ENCODE data around the gene RNASE4.
"Not testable (repeated sequence)": the region's sequence is repeated elsewhere in the genome, so short reads cannot be mapped to it uniquely, and the experiment has no call there.

RNASE4 gene, protein sequence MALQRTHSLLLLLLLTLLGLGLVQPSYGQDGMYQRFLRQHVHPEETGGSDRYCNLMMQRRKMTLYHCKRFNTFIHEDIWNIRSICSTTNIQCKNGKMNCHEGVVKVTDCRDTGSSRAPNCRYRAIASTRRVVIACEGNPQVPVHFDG

DNA sequence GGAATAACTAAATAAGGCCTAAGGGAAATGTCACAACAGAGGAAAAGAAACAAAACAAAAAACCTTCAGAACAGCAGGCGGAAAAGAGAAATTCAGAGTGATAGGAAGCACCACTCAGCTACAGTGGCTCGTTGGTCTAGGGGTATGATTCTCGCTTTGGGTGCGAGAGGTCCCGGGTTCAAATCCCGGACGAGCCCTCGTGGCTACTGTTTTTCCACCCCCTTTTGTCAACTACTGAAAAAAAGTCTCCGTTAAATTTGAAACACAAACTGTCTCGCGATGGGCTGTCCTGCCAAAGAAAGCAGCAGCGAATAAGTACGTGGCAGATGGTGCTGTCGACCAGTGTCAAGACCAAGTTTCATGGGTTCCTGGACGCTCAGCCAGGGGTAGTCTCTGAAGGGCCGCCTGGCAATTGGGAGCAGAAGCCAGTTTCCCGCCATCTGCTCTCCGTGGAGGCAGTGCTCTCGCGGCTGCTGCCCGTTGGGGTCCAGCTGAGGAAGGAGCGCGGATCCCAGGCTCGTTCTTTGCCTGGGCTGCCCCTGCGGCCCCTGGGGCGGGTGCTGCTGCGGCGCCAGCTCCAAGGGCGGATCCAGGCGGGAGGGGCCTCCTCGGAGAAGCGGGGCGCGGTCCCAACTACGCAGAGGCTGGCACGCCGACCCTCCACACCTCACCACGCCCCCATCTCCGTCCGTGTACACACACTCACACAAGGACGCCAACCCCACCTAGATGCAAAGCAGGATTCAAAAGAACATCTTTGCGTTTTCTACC lies at the start of gene RNASE4:
RNASE4 (plus strand) TSS at position 670 of the 771 bp plus-strand sequence. CDS start 14,812 bp downstream, outside the sequence.
- DNase-seq (ENCODE audit: low spot score): peak; percentile 84

DNA sequence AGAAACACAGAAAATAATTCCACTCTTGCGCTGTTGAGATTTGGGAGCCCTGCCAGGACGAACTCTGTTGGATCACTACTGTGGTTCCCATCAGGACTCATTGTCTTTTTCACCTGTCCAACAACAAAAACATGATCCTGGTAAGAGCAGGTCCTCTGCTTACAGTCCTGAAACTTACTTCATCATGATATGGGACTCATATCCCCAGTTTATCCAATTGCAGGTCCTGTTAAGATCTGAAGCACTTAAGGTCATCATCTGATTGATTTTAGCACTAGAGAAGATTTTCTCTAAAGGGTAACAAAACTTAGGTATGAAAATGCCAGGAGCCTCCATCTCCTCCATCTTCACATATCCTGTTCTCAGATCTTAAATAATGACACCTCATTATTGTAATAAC lies 42.8 kb upstream of the RNASE4 start, which contains the start of gene OR6S1:
OR6S1 (minus strand) TSS at position 101 of the 400 bp plus-strand sequence; CDS start at position 101, 0 bp downstream.
- DNase-seq (ENCODE audit: low spot score): no peak

DNA sequence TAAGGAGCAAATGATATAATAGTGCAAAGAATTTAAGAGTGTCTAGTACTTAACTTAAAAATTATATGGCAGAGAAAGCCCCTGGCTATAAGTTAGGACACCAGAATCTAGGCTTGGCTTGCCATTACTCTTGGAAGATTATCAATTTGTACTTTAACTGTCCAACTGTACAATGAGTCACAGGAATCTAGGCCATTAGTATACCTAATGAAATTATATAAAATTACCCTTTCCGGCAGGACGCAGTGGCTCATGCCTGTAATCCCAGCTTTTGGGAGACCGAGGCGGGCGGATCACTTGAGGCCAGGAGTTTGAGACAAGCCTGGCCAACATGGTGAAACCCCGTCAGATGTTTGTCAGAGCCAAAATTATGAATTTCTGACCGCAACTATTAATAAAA lies 42.2 kb upstream of the RNASE4 start:
- DNase-seq (ENCODE audit: low spot score): no peak

DNA sequence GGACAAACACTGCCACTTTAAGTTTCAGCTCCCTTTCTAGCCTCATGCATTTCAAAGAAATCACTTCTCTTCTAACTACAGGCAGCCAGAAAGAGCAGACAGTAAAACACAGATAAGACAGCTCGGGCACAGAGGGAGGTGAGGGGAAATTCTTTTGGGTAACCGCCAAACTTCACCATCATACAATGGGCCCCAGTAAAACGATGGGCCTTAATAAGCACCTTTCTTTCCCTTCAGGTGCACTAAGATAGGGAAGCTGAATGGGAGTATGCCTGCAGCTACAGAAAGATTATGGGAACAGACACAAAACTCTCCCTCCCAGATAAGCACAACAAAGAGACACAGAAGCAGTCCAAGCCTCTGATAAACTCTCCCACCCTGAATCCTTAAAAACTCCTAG lies 41.6 kb upstream of the RNASE4 start:
- DNase-seq (ENCODE audit: low spot score): not testable (repeated sequence)

DNA sequence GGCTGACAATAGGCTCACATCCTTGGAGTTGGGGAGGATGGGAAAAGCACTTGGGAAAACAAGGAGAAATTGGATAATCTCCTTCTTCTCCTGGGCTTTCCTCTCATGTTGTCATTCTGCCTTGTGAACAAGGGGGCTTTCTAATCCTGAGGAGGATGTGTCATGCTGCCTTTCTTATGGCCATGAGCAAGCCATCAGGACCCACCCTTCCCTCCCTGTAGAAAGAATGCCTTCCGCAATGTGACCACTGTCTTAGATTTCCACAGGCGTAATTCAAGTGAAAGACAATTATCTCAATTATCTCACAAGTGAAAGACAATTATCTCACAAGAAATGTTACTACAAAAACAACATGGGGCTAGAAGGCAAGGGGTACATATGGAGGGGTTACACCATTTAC lies 39.8 kb upstream of the RNASE4 start:
- no peak for DNase-seq (ENCODE audit: low spot score)

DNA sequence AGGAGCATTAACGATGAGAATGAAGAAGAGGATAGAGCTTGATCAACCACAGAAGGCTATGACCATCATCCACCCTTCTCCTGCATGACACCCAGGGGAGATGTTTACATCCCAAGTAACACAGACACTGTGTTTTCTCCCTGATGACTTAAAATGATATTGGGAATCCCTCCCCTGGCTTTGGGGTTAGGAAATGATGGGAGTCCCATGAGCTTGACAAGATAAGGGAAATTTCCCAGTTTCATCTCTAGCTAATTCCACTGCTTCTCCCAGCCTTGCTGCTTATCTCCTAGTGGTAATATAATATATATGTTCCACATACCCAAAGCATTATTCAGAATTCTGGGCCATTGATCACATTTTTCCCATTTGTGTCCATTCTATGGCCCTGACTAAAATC lies 38.9 kb upstream of the RNASE4 start:
- DNase-seq (ENCODE audit: low spot score): no peak

DNA sequence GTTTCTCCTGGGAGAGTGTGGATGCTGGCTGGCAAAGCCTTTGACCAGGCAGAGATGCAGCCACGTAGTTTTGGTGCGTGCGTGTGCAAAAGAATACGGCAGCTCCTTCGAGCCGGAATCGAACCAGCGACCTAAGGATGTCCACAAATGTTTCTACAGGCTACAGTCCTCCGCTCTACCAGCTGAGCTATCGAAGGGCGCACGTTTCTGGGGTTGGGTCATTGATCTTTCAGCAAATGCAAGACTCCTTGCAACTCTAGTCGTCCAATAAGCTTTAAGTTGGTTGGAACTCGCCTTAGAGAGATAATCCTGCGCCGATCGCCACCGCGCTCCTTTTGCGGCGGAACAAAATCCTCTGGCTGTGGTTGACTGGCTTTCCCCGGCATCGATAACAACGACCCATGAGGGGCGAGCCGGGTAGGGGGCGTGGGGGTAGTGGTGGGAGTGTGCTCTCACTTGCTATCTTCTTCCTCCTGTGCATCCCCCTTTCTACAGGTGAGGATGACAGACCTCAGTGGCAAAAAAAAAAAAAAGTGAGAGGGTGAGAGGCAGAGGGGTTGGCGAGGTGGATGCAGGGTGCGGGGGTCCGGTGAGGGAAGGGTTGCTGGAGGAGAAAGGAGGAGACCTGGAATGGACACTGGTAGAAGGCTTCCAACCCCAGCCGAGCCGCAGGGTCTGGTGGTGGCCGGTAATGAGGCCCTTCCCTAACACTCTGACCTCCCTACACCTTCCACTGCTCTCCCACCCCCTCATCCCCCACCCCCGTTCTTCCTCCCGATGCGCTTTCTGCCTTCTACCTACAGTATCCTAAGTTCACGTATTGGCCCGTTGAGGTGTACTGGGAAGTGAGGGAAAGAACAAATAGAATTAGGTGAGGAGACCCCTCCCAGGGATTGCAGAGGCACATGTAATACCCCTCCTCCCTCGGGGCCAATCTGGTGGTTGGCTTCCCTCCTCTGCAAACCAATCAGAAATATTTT lies 31.1 kb upstream of the RNASE4 start:
- DNase-seq (ENCODE audit: low spot score): peak; percentile 82

DNA sequence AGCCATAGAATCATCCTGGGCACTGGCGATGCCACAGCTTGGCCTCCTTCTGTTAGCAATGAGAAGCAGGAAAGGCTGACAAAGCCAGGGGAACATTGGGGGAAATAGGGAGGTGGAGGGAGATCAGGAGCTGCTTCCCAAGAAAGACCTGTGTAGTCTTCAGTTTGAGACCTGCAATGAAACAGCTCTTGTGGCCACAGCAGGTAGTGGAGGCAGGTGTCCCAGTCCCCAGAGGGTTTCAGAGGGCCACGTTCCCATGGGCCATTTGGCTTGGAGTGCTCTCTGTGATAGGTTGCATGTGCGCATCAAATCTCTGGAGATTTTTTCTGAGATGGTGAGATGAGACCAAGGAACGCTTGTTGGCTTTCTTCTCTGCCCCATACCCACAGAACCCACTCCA lies 28.5 kb upstream of the RNASE4 start:
- DNase-seq (ENCODE audit: low spot score): no peak

DNA sequence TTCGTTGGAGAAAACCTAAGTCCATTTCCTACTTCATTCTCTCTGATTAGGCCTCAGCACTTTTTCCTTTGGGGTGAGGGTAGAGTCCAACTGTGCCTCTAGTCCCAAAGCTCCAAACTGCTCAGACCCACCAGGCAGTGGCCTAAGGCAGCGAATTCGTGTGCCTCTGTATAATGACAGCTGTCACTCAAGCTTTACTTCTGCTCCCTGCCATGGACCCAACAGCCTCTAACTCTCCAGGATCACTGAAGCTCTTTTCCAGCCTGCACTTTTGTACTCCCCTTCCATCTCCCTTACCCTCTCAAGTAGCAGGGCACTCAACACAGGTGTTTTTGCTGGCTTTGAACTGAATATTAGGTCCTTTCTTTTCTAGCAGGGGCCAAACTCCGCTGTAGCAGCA lies 28.1 kb upstream of the RNASE4 start:
- DNase-seq (ENCODE audit: low spot score): no peak

DNA sequence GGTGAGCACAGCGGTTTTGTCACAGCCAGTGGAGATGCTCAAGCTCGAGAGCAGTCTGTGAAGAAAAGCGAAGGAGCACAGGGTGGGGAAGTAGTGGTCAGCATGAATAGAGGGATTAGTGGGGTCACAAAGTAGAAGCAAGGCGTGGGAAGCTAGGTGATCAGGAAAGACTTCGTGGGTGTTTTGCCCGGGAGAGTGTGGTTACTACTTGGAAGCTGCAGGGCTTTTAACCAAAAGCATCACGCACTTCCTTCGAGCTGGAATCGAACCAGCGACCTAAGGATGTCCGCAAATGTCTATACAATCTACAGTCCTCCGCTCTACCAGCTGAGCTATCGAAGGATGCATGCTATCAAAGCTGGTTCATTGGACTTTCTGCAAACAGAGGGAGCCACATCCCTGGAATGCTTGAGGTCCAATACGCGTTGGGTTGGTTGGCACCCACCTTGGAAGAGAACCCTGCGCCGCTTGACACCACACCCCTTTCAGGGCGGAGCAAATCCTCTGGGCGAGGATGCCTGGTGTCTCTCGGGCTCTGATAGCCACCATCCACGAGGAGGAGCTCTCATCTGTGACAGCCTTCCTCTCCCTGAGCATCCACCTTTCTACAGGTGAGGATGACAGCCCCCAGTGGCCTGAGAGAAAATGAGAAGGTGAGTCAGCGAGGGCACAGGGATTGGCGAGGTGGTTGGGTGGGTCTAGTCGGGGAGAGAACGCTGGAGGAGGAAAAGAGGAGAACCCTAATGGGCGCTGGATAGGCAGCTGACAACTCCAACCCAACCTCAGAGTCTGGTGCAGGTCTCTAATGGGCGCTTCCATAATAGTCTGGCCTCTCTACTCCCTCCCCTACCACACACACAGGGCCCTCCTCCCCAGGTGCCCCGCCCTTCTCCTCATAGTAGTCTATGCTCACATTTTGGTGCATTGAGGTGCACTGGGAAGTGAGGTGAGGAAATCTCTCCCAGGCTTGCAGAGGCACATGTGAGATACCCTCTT lies 26.8 kb upstream of the RNASE4 start:
- DNase-seq (ENCODE audit: low spot score): peak; percentile 65

DNA sequence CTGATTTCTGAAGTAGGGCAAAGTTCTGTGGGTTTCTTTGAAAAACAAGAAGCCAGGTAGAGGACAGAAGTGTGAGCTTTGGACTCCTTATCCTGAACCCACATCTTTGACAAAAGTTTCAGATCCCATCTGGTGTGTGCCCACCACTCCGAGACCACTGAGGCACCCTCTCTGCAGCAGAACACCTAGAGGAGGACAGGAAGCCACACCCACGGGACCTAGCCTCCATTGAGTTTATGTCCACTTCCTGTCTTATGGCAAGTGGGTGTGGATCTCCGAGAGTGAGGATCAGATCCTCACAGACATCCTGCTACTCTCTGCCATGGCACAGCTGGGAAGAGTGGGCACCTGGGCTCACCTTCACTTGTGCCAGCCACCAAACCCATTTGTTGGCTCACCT lies 26.1 kb upstream of the RNASE4 start:
- no peak for DNase-seq (ENCODE audit: low spot score)

DNA sequence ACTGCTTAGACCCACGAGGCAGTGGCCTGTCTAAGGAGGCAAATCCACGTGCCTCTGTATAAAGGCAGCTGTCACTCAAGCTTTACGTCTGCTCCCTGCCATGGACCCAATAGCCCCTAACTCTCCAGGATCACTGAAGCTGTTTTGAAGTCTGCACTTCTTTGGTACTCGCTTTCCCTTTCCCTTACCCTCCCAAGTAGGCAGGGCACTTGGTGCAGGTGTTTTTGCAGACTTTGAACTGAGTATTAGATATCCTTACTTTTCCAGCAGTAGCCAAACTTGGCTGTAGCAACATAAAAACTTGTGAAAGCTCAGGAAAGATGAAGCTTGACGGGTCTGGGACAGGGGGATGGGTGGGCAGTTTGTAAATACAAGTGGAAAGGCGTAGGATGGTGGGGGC lies 25.0 kb upstream of the RNASE4 start:
- no peak for DNase-seq (ENCODE audit: low spot score)

DNA sequence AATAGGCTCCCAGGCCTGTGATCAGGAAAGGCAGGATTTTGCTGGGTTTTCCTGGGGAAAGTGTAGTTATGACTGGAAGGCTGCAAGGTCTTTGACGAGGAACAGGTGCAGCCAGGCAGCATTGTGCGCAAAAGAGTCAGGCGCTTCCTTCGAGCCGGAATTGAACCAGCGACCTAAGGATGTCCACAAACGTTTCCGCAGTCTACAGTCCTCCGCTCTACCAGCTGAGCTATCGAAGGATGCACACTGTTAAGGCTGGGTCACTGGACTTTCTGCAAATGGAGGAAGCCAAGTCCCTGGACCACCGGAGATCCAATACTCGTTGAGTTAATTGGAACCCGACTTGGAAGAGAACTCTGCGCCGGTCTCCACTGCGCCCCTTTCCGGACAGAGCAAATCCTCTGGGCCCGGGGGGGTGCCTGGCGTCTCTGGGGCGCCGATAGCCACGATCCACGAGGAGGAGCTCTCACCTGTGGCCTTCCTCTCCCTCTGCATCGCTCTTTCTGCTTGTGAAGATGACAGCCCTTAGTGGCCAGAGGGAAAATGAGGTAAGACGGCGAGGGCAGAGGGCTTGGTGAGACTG lies 24.5 kb upstream of the RNASE4 start:
- no peak for DNase-seq (ENCODE audit: low spot score)

DNA sequence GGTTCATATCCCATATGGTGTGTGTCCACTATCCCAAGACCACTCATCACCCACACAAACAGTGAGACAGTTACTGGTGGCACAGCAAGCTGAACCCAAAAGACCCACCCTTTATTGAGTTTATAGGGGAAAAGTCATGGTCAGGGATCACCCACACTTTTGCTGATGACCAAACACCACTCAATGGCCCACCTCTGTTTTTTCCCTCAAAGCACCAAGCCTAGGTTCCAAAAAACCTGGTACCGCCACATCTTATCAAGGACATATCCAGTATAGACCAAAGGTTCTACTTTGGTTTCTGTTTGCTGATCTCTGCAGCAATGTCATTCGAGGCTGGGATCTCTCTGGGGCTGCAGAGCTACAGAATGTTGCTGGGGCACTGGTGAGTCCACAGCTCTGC lies 23.2 kb upstream of the RNASE4 start:
- DNase-seq (ENCODE audit: low spot score): no peak

DNA sequence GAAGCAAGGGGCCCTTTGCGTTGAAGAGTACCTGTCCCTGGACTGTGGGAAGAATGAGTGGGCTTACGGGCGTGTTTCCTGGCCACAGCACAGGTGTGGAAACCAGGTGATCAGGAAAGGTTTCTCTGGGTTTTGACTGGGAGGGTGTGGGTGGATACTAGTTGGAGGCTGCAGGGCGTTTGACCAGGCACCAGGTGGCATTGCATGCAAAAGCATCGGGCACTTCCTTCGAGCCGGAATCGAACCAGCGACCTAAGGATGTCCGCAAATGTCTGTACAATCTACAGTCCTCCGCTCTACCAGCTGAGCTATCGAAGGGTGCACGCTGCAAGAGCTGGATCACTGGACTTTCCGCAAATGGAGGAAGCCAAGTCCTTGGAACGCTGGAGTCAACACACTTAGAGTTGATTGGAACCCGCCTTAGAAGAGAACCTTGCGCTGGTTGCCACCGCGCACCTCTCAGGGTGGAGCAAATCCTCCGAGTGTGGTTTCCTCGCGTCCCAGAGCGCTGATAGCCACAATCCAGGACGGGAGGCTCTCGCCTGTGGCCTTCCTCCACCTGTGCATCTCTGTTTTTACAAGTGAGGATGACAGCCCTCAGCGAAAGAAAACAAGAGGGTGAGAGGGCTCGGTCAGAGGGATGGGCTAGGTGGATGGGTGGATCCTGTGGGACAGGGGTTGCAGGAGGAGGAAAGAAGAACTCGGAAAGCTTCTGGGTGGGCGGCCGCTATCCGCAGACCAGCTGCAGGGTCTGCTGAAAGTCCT lies 21.2 kb upstream of the RNASE4 start:
- peak; percentile 68 for DNase-seq (ENCODE audit: low spot score)

DNA sequence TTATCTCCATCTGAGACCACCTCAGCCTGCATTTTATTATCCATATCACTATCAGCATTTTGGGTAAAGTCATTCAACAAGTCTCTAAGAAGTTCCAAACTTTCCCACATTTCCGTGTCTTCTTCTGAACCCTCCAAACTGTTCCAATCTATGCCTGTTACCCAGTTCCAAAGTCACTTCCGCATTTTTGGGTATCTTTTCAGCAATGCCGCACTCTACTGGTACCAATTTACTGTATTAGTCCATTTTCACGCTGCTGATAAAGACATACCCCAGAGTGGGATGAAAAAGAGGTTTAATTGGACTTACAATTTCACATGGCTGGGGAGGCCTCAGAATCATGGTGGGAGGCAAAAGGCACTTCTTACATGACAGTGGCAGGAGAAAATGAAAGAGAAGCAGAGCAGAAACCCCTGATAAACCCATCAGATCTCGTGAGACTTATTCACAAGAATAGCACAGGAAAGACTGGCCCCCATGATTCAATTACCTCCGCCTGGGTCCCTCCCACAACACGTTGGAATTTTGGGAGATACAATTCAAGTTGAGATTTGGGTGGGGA lies 17.9 kb upstream of the RNASE4 start:
- DNase-seq (ENCODE audit: low spot score): not testable (repeated sequence)

DNA sequence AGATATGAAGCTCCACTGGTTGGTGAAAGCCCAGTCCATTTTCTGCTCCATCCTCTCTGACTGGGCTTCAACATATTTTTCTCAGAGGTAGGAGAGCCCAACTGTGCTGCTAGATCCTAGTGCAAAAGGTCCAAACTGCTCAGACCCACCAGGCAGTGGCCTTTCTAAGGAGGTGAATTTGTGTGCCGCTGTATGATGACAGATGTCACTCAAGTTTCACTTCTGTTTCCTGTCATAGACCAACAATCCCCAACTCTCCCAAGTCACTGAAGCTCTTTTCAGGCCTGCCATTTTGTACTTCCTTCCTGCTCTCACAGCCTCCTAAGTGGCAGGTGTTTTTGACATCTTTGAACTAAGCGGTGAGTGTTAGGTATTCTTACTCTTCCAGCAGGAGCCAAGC lies 16.4 kb upstream of the RNASE4 start:
- DNase-seq (ENCODE audit: low spot score): no peak

DNA sequence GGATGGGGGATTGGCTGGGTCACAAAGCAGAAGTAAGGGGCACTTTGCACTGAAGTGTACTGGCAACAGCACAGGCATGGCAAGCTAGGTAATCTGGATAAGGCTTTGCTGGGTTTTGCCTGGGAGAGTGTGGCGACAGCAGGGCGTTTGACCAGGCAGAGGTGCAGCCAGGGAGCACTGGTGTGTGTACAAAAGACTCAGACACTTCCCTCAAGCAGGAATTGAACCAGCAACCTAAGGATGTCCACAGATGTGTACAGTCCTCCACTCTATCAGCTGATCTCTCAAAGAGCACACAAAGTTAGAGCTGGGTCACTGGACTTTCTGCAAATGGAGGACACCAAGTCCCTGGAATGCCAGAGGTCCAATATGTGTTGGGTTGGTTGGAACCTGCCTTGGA lies 15.4 kb upstream of the RNASE4 start:
- DNase-seq (ENCODE audit: low spot score): no peak

DNA sequence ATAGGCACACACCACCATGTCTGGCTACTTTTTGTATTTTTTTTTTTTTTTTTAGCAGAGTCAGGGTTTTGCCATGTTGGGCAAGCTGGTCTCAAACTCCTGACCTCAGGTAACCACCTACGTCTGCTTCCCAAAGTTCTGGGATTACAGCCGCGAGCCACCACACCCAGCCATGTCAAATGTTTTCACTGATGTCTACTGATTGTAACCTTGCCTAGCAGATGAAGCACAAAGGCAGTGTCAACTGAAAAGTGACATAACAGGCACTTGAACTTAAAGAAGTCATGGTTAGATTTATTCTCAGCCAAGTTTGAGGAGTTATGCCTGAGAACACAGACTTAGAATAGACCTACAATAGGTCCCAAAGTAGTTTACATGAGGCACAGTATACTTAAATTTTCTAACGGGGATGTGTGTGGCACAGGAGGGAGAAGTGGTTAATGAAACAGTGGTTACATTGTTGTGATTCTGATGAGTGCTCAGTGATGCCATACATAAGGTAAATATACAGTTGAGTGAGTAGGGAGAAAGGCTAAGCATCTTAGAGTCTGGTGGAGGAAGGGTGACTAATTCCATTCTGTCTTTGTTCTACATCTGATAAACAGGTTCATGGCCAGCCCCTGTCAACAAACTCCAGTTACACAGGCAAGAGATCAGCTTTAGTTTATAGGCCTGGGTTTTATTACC lies 12.6 kb upstream of the RNASE4 start:
- peak; percentile 25 for DNase-seq (ENCODE audit: low spot score)
